ENCODE measurements around the gene TCF7L2.

TCF7L2 gene

GRCh38 chr10:113052076-113052830, 102.2 kb downstream of the TCF7L2 start:
- no peaks in the 10 kb centered on the region for H3K4me1 Mint-ChIP-seq
- no peaks in the 10 kb centered on the region for H3K36me3 Mint-ChIP-seq
- H3K27me3 Mint-ChIP-seq: peaks cover 17% of the 10 kb centered on the region
- DNase-seq (ENCODE audit: low spot score in 2 of 2): no peak
- ATAC-seq (ENCODE audit: low read depth): no peak
- H3K27ac Mint-ChIP-seq: no peak overlapping the region
- no peak overlapping the region for H3K4me3 Mint-ChIP-seq
- peaks cover 2% of the 10 kb centered on the region for H3K9me3 Mint-ChIP-seq

DNA sequence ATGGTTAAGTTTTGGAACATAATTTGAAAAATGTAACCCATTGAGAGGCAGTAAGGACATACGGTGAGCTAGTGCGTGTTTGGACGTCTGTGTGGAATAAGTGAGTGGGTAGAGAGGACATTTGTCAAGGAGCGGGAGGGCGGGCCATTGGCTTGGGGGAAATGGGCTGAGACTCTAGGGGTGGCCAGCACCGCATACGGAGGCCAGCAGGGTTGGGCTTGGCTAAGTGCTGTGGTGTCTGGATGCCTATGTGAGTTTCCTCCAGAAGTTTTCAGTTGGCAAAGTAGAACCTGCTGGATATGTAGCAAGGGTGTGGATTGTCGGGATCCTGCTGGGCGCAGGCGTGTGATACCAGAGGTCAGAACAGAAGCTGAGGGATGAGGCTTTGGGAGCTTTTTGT, 103.0 kb downstream of the TCF7L2 start:
- ATAC-seq (ENCODE audit: low read depth): no peak
- H3K4me3 Mint-ChIP-seq: no peak overlapping the region
- H3K9me3 Mint-ChIP-seq: peaks cover 2% of the 10 kb centered on the region
- no peak overlapping the region for H3K27ac Mint-ChIP-seq
- peaks cover 17% of the 10 kb centered on the region for H3K27me3 Mint-ChIP-seq
- H3K36me3 Mint-ChIP-seq: no peaks in the 10 kb centered on the region
- no peaks in the 10 kb centered on the region for H3K4me1 Mint-ChIP-seq
- DNase-seq (ENCODE audit: low spot score in 2 of 2): no peak

DNA sequence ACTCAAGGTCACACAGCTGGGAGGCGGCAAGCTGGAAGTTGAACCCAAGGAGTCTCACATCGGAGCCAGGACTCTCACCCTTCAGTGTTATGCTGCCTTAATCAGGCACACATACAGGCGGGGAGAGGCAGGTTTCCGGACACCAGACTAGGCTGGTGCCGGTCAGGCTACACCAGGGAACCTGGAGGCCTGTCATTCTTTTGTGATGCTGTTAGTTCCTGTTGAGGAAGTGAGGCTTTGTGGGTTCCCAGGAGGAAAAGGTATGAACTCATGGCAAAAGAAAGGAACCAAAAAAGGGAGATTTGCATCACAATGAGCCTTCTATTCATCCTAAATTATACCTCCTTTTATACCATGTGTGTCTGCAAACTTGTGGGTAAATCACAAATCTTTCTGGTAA, 103.8 kb downstream of the TCF7L2 start:
- Mint-ChIP-seq H3K4me3 (no peak overlapping the region), H3K9me3 (peaks cover 2% of the 10 kb centered on the region), H3K36me3 (no peaks in the 10 kb centered on the region), H3K27ac (no peak overlapping the region), H3K4me1 (no peaks in the 10 kb centered on the region), H3K27me3 (peaks cover 17% of the 10 kb centered on the region)
- DNase-seq (ENCODE audit: low spot score in 2 of 2) (no peak), ATAC-seq (ENCODE audit: low read depth) (no peak)

DNA sequence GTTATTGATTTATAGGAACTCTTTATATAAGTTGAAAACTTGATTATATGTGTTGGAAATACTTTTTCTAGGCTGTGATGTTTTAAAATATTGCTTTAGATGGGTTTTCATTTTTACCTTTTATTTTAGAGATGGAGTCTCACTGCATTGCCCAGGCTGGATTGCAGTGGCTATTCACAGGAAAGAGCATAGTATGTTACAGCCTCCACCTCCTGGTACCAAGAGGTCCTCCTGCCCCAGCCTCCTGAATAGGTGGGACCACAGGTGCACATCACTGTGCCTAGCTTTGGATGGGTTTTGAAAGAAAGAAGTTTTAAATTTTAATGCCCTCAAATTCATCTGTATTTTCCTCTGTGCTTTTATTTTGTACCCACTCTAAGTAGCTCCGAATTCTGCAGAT, 105.4 kb downstream of the TCF7L2 start:
- ATAC-seq (ENCODE audit: low read depth): no peak
- H3K36me3 Mint-ChIP-seq: no peaks in the 10 kb centered on the region
- peaks cover 2% of the 10 kb centered on the region for H3K9me3 Mint-ChIP-seq
- no peak for DNase-seq (ENCODE audit: low spot score in 2 of 2)
- no peak overlapping the region for H3K27ac Mint-ChIP-seq
- no peaks in the 10 kb centered on the region for H3K4me1 Mint-ChIP-seq
- no peak overlapping the region for H3K4me3 Mint-ChIP-seq
- H3K27me3 Mint-ChIP-seq: peaks cover 11% of the 10 kb centered on the region

DNA sequence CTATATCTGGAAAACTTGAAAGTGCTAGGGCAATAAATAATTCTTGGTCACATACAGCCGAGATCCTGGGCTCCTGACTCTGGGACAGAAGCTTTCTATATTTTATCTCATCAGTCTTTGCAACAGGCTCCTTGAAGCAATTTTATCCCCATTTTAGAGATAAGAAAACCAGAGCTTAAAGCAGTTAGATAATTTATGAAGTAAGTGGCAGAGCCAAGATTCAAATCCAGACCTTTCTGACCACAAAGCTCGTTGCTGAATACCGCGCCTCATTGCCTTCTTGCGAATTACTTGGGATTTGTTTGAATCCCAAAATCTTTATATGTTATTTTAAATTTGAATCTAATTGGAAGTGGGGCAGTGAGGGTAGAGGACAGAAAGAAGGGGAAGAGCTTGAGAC, 106.0 kb downstream of the TCF7L2 start:
- Mint-ChIP-seq H3K27me3 (peaks cover 9% of the 10 kb centered on the region), H3K4me1 (no peaks in the 10 kb centered on the region), H3K4me3 (no peak overlapping the region), H3K27ac (no peak overlapping the region), H3K36me3 (no peaks in the 10 kb centered on the region), H3K9me3 (peaks cover 2% of the 10 kb centered on the region)
- ATAC-seq (ENCODE audit: low read depth): no peak
- DNase-seq (ENCODE audit: low spot score in 2 of 2): no peak

- Mint-ChIP-seq H3K9me3 (peaks cover 2% of the 10 kb centered on the region), H3K4me3 (no peak overlapping the region), H3K27ac (no peak overlapping the region), H3K4me1 (no peaks in the 10 kb centered on the region), H3K36me3 (no peaks in the 10 kb centered on the region), H3K27me3 (peaks cover 8% of the 10 kb centered on the region)
- ATAC-seq (ENCODE audit: low read depth): no peak
- no peak for DNase-seq (ENCODE audit: low spot score in 2 of 2)
Observed at GRCh38 chr10:113056441-113057021, 106.5 kb downstream of the TCF7L2 start.

- H3K27me3 Mint-ChIP-seq: peaks cover 3% of the 10 kb centered on the region
- ATAC-seq (ENCODE audit: low read depth) (no peak), DNase-seq (ENCODE audit: low spot score in 2 of 2) (no peak)
- H3K36me3 Mint-ChIP-seq: no peaks in the 10 kb centered on the region
- H3K4me3 Mint-ChIP-seq: no peak overlapping the region
- H3K9me3 Mint-ChIP-seq: no peaks in the 10 kb centered on the region
- no peaks in the 10 kb centered on the region for H3K4me1 Mint-ChIP-seq
- H3K27ac Mint-ChIP-seq: no peak overlapping the region
Observed at GRCh38 chr10:113057948-113058522, 108.0 kb downstream of the TCF7L2 start.

DNA sequence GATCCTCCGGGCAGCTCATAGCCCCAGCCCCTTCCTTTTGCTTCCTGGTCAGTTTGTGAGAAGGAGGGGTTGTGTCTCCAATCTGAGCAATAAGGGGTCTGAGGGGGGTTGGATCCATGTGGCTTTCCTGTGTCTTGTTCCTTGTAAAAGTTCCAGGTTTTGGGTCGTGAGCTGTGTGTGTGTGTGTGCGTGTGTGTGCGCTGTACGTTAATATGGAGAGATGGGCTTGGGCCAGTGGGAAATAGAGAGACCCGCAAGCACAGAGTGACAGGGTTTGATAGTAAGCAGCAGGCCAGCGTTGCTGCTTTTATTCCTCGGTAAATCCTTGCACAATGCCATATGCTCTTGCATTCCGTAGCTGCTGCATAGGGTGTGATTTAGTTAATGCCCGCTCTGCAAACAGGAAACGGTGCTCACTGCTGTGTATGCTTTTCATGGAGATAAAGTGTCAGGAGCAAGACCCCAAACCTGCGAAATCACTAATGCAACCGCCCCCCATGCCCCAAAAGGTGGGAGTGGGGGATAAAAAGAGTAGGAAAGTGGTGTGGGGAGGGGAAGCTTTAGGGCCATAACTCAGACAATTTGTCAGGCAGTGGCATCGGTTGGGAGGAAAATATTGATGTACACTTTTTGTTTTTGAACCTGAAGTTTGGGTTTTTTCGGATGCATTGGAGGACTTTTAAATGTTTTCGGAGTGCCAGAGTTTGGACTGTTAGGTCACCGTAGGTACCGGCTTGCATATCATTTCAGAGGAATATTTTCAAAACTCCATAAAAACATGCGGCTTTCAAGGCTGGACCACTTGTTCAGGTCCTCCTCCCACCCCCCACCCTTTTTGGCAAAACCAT, 108.7 kb downstream of the TCF7L2 start:
- Mint-ChIP-seq H3K4me1 (no peaks in the 10 kb centered on the region), H3K4me3 (no peak overlapping the region), H3K9me3 (no peaks in the 10 kb centered on the region), H3K27me3 (peaks cover 2% of the 10 kb centered on the region), H3K27ac (no peak overlapping the region), H3K36me3 (no peaks in the 10 kb centered on the region)
- DNase-seq (ENCODE audit: low spot score in 2 of 2) (no peak), ATAC-seq (ENCODE audit: low read depth) (no peak)

DNA sequence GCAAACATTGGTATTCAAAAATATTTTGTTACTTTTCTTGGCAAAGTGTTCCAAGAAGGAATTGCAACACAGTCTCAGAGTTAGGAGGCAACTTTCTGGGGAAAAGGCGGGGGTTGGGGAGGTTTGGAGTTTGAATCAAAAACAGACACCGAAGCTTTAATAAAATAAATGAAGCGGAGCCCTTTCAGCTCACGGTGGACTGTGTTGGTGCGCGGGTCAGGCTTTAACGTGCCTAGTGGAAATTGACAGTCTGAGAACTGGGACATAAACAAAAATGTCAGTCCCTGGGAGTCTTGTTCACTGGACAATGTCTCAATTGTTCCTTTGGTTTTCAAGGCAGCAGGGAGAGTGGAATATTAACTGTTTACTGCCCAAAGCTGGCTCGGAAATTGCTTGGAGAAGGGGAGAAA, 109.3 kb downstream of the TCF7L2 start:
- ATAC-seq (ENCODE audit: low read depth): no peak
- H3K27ac Mint-ChIP-seq: no peak overlapping the region
- peaks cover 4% of the 10 kb centered on the region for H3K27me3 Mint-ChIP-seq
- H3K4me1 Mint-ChIP-seq: no peaks in the 10 kb centered on the region
- H3K9me3 Mint-ChIP-seq: no peaks in the 10 kb centered on the region
- no peak for DNase-seq (ENCODE audit: low spot score in 2 of 2)
- H3K36me3 Mint-ChIP-seq: no peaks in the 10 kb centered on the region
- H3K4me3 Mint-ChIP-seq: no peak overlapping the region

GRCh38 chr10:113060201-113061053, 110.4 kb downstream of the TCF7L2 start:
- H3K9me3 Mint-ChIP-seq: no peaks in the 10 kb centered on the region
- H3K27ac Mint-ChIP-seq: no peak overlapping the region
- no peak overlapping the region for H3K4me3 Mint-ChIP-seq
- no peaks in the 10 kb centered on the region for H3K4me1 Mint-ChIP-seq
- no peaks in the 10 kb centered on the region for H3K36me3 Mint-ChIP-seq
- ATAC-seq (ENCODE audit: low read depth) (no peak), DNase-seq (ENCODE audit: low spot score in 2 of 2) (no peak)
- peaks cover 2% of the 10 kb centered on the region for H3K27me3 Mint-ChIP-seq

- no peak overlapping the region for H3K4me3 Mint-ChIP-seq
- H3K27me3 Mint-ChIP-seq: peaks cover 2% of the 10 kb centered on the region
- no peak for ATAC-seq (ENCODE audit: low read depth)
Observed at GRCh38 chr10:113061054-113061430, 111.0 kb downstream of the TCF7L2 start.

DNA sequence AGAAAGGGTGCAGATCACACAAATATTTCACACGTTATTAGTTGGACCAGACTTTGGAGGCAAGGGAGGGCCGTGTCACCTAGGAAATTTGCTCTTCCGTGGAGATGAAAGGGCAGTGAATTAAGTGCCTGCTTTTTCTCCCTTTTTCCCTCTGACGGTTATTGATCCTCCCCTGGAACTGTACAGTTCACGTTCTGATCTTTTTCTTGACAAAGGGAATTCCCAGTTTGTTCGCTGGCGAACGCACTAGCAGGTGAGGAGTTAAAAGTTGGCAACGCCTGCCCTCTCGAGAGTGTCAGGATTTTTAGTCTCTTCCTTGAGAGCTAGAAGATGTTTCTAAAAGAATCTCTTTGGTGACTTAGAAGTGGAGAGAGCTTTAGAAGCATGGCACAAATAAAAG, 111.5 kb downstream of the TCF7L2 start:
- ATAC-seq (ENCODE audit: low read depth) (no peak), DNase-seq (ENCODE audit: low spot score in 2 of 2) (no peak)
- Mint-ChIP-seq H3K4me3 (no peak overlapping the region), H3K4me1 (no peaks in the 10 kb centered on the region), H3K27me3 (peaks cover 2% of the 10 kb centered on the region), H3K9me3 (no peaks in the 10 kb centered on the region), H3K27ac (no peak overlapping the region), H3K36me3 (no peaks in the 10 kb centered on the region)

More at GRCh38 chr10:113061054-113061430, 111.0 kb downstream of the TCF7L2 start:
- Mint-ChIP-seq H3K4me1 (no peaks in the 10 kb centered on the region), H3K9me3 (no peaks in the 10 kb centered on the region), H3K36me3 (no peaks in the 10 kb centered on the region), H3K27ac (no peak overlapping the region)
- DNase-seq (ENCODE audit: low spot score in 2 of 2): no peak

DNA sequence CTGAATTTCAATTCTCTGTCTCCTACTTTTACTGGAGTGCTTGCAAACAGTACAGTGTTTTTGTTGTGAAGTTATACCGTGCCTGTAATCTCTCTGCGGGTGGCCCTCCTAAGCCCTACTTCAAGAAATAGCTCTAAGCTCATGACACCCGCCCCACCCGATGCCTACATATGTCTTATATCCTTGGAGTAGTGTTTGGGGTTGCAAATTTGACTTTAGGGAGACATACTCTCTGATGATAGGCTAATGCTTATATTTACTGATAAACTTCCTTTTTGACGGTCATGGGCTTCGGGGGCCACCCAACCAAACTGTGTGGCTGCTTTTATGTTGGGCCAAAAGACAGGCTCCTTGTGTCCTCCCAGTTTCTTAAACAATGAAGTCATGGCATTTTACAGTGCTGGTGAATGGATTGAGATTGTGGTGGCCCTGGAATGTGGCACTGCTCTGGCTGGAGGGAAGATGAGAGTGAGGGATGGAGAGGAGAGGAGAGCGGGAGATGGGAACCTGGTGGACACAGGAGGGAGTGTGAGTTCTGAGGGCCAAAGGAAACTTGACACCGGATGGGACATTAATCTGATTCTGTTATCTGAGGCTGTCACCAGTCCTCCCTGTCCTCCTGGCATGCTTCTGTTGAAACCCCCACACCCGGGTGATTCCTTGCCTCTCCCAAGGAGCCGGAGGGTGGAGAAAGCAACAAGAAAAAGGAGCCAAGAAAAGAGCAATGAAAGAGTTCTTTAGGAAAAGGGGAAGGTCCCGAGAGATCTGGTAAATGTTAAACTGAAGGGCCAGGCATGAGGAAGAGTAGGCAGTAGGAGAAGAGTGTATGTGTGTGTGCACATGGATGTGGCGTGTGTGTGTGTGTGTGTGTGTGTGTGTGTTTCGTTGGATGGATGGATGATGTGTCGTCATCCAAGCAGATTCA, 113.3 kb downstream of the TCF7L2 start:
- Mint-ChIP-seq H3K4me1 (no peaks in the 10 kb centered on the region), H3K4me3 (no peak overlapping the region), H3K9me3 (no peaks in the 10 kb centered on the region), H3K27ac (no peak overlapping the region), H3K36me3 (no peaks in the 10 kb centered on the region), H3K27me3 (peaks cover 2% of the 10 kb centered on the region)
- no peak for ATAC-seq (ENCODE audit: low read depth)
- no peak for DNase-seq (ENCODE audit: low spot score in 2 of 2)
